HG02763 (cell line): ENCODE results near the gene PSMD1.
"Not testable (repeated sequence)": the region's sequence is repeated elsewhere in the genome, so short reads cannot be mapped to it uniquely, and the experiment has no call there.

ENCODE experiments used
- ATAC-seq: cut with Tn5 transposase; IDR thresholded peaks from one replicate; pipeline ENCODE4 v1.9.1; 2021; ENCODE audit warnings: mild to moderate bottlenecking, moderate library complexity; ENCODE audit not compliant: unreplicated experiment

Gene PSMD1

DNA sequence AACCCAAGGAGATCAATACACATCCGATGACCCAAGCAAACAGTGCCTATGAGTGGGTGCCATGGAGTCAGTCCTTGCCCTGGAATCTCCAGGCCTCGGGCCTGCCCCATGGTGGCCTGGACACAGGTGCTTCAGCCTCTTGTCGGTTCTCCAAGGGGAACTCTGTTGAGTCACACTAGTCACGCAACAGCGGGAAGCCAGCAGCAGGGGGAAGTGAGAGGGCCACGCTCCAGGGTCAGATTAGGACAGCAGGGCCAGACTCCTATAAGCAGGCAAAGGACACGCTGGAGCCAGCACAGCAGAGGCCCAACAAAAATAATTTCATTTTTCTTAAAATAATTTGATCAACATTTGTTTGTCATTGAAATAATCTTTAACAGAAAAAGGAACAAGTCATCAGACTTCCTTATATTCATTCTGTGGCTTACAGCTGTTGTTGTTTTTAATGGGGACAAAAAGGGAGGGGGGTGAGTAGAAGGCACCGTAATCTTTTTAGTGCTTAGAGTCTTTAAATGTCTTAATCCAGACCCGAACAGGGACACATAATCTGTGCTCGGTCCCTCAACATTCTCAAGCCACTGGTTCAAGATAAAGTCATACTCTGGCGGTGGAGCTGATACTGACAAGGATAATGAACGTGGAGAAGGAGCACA, 125.3 kb downstream of the PSMD1 start:
- ATAC-seq: peak; percentile 51

DNA sequence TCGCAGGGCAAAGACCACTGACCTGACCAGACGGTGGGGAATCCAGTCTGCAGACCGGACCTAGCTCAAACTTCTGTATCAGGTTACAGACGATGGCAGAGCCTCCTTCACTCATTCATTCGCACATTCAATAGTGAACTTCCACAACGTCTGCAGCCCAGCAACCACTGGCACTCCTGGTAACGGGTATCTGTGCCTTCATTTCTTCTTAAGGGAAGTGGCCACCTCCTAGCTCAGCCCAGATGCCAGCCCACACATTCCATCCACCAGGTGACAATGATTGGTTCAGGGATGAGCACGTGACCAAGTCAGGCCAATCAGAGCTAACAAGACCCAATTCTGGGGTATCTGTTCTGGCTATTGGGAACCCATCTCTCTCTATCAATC, 125.8 kb downstream of the PSMD1 start:
- ATAC-seq: no peak

DNA sequence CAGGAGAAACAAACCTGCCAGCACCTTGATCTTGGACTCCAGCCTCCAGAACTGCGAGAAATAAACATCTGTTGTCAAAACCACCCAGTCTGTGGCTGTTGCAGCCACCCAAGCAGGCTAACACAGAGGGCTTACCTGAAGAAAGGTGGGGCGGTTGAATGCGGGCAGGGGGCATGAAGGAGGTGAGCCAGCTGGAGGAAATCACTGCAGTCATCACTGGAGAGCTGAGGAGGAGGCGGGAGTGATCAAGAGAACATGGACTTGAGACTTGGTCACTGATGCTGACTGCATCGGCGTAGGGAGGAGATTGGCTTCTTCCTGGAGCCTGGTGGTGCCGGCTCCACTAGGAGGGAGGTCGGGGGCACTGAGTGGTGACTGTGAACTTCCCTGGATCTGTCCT, 127.2 kb downstream of the PSMD1 start:
- ATAC-seq: no peak

DNA sequence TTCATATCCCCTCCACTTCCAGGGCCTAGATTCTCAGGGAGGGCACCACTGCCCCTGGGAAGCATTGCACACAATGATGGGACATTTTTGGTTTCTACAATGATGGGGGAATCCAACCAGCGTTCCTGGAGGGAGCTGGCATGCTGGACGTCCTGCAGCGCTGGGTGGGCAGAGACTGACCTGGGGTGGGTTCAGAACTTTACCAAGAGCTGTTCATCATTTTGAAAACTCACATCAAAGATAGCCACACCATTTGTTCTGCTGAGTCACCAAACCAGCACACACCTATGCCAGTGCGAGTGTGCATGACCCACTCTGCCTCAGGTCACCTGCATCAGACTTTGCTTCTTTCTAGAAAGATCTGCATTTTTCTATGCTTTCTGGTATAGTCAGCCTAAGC, 127.7 kb downstream of the PSMD1 start:
- no peak for ATAC-seq

DNA sequence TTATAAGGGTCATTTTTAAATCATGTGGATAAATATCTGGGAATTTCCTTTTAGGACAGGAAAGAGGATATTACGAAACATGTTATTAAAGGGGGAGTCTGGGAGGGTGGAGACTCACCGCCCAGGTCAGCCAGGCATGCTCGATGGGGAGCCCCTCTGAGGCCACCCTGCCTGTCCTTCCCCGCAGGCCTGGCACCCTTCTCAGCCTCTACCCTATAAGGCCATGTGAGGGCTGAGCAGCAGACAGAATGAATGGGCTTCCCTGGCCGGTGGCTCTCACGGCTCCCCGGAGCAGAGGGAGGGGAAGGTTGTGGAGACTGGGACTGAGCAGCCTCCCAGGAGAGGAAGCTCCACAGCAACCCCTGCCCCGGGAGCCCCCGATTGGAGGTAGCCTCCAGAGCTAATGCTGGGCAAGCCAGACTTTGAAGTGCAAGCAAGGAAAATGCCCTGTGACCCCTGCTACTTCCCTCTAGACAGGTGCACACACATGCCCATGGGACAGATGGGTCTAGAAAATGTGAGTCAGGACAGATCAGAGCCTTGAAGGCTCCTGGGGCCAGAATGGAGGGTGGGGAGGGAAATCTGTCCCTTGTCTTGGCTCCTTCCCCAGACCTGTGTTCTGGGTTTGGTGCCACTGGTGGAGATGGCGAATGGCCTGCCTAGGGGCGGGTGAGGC, 128.5 kb downstream of the PSMD1 start:
- no peak for ATAC-seq

DNA sequence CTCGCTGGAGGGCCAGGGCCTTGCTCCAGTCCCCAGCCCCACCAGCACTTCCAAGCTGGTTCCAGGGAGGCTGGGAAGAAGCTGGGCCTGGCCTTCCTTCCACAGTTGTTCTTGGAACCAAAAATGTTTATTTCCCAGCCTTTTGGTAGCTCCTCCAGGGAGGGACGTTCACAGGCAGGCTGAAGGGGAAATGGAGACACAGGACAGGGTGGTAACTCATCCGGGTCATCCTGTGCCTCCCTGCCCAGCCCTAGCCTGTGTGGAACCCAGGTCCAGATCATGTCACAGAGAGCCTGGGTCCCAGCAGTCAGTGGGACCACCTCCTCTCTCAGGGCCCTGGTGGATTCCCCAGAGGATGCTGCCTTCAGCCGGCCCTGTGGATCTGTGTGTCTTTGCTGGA, 129.2 kb downstream of the PSMD1 start:
- no peak for ATAC-seq

DNA sequence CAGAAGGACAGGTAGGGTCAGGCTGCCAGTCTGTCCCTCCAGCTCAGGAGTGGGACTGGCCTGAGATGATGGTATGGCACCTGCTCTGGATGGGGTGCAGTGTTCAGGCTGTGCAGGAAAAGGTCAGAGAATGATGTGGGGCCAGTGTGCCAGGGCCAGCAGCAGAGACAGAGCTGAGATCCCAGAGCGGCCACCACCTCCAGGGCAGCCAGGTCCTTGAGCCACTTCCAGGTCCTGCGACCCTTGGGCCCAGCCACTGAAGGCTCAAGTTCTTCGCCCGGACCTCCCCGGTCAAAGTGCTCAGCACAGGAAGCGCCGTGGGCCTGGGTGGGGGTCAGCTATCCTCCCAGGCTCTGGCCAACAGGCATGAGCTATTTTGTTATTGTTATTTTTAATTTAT, 129.7 kb downstream of the PSMD1 start:
- ATAC-seq: no peak

DNA sequence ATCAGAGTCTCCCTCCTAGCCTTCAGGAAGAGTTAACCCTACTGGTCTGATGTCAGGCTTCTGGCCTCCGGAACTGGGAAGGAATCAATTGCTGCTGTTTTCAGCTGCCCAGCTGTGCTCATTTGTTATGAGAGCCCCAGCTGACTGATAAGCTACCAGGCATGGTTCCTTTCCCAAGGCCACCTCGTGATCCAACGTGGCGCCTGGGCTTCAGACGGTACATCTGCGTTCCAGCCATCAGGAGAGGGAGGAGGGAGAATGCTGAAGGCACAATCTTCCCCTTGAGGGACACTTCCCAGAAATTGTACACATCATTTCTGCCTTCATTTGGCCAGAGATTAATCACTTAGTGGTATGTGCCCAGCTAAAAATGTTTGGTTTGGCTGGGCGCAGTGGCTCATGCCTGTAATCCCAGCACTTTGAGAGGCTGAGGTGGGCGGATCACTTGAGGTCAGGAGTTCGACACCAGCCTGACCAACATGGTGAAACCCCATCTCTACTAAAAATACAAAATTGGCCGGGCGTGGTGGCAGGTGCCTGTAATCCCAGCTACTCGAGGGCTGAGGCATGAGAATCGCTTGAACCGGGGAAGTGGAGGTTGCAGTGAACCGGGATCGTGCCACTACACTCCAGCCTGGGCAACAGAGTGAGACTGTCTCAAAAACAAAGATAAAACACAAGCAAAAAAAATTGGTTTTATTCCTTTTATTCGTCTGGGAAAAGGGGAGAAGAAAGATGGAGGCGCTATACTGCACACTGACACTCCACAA, 131.3 kb downstream of the PSMD1 start:
- no peak for ATAC-seq

DNA sequence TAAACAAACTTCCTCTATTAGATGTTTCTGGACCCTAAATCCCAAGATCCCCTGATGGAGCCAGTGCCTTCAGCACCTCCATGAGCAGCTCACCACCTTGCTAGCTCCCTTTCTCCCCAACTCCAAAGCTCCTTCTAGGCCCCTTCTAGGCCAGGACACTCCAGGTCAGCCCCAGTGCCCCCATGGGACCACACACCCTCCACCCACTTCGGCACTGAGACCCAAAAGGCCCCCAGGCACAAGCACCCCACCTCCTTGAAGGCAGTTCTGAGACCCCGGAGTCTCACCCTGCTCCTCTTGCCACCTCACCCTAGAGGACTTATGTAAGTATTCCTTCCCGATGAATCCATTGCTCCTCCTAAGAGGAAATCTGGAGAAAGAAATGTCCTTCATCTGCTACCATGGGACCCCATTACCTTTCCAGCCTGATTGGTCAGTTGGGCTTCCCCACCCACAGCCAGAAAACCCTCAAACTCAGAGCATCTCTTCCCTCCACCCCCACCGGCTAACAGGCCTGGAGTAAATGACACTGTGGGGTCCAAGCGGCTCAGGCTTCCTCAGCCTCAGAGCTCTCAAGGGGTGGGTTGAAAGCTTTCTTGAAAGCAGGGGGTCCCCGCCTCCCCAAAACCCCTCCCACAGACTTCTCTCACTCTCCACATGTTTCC, 132.0 kb downstream of the PSMD1 start:
- ATAC-seq: no peak

DNA sequence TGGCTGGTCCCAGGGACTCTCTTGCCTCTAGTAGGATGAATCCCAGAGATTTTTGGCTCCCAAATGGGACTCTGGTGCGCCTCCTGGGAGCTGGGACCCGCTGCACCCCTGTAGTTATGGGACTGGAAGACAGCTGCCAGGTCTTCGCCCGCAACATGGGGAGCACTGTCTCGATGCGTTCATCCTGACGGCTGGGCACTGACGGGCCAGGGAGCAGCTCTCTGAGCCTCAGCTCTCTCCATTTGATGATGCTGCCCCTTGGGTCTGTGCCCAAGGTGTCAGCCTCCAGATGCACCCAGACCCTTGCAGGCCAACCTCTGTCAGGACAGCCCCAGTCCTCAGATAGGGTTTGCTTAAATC, 132.5 kb downstream of the PSMD1 start:
- no peak for ATAC-seq

DNA sequence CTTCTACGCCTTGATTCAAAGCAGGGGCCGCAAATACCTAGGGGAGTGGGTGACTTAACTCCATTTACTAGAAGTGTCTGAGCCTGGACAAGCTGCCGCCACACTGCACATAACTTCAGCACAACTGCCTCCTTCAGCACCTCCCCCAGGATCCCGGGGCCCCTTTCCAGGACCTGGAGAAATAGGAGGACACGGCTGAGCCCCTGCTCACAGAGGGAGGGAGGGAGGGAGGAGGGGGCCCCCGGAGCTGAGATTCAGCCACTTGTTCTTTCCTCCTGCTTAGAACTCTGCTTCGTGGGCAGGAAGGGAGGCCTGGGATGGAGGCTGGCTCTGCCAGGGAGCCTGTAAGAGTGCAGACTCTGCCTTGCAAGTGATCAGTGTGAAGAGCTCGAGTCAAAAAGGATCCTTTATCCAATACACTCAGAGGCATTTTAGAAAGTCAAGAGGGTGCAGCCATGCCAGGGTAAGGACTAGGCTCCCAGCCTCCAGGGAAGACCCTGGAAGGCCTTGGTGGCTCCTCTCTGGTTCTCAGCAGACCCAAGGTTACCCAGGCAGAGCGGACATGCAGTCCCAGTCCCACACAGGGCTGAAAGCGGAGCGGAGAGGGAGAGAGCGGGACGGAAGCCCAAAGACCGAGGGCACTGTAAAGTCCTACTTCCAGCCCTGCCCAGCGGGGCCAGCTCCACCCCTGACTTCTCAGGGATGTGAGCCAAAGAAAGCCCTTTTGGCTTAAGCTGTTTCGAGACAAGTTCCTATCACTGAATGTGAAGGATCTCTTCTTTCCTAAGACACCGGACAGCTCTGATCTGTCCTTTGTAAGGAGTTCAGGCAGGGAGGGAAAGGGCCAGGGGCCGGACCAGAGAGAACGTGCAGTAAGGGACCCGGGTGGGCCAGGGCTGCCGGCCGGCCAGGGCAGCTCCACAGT, 133.2 kb downstream of the PSMD1 start:
- ATAC-seq: no peak

DNA sequence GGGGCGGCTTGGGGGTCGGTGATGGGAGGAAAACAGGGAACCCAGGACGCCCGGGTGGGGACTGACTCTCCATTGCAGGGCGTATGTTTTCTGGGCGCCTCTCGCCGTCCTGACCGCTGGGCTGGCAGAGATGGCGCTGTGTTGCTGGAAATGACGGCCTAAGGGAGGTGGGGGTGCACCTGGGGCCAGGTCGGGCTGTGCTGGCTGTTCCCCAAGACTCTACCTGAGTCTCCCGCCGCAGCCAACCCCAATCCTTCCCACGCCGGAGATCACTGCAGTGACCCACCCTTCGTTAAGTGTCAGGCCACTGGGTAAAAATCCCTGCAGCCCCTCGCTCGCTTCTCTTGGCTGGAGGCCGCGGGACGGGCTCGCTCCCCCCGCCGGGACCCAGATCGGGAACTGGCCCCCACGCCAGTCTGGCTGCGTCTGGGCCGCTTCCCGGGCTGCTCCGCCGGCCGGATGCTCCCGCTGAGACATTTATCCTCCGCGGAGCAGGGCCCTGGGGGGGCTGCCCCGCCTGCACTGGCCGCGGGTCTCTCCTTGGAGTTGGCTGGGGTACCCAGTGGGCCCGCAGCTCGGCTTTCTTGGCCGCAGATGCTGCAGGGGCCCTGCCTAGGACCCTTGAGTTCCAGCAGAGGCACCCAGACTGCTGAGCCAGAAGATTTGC, 134.0 kb downstream of the PSMD1 start:
- no peak for ATAC-seq

DNA sequence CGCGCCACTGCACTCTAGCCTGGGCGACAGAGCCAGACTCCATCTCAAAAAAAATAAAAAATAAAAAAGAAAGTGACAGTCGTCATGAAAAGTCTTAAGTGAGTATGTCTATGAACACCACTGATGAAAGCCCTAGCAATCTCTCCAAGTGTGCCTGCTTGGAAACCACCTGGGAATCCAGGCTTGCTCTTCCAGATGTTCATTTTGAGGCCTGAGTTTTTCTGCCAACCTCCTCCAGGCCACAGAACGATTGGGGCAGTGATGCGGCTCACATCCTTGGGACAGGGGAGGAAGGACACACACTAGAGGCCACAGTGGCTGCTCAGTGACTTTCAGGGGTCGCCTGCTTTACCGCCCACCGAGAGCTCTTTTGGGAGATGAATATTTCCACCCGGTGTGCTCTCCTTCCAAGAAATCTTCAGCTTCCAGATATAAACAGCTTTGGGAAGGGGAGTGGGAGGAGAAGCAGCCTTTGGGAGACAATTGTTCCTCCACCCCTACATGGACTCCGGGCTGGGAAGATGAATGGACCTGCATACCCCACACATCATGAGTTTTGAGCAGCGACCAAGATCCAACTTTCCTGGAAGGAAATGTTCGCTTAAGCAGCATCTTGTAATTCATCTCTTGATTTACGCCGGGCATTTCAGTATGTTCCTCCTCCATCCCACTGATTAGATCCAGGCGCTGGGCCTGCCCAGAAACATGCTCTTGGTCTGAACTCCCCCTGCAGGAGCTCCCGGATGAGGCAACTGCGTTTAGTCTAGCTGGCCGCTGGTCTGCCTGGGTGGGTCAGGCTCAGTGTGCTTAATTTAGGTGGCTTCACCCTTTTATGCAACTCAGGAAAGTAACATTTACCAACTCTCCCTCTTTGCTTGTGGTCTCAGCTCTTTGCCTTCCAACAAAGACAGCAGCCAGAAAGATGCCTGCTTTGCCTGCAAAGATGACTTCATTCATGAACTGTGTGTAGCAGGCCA, 135.5 kb downstream of the PSMD1 start:
- ATAC-seq: no peak

DNA sequence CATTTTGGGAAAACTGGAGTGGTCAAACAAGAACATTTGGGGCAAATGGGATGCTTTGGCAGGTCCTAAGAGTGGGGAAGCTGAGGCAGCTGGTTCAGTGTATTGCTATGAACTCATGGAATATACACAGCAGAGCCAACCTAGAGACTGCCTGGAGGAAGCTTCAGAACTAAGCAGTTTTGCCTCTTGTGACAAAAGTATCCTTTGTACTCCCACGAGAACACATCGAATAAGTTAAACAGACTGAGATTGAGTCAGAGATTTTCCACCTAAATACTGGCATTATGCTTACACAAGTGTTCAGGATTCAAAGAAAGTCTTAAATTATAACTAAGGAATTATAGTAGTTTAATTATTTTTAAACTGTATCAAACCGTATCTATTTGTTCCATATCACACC, 136.5 kb downstream of the PSMD1 start:
- no peak for ATAC-seq

DNA sequence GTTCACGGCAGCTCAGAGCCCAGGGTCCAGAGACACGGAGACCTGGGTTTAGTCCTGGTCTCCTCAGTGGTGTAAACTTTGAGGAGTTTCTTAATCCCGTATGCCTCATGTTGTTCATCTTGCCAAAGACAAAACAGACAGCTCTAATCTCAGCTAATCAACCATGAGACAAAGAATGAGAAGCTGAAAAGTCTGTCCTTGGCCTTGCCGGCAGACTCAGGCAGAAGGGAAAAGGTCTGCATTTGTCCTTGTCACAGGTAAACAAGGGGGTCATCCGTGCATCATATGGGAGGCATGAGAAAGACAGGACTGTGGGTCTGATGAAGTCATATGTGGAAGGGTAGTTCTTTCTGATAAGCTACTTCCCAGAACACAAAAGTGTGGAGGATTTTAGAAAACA, 139.9 kb downstream of the PSMD1 start:
- ATAC-seq: no peak

DNA sequence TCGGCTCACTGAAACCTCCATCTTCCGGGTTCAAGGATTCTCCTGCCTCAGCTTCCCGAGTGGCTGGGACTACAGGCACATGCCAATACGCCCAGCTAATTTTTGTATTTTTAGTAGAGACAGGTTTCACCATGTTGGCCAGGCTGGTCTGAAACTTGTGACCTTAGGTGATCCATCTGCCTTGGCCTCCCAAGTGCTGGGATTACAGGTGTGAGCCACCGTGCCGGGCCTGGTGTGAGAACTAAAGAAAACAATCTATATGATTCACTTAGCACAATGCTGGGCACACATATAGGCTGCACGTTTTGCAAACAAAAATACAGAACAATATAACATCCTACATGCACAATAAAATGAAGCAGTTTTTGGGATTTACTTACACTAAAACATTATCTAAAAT, 140.5 kb downstream of the PSMD1 start:
- ATAC-seq: not testable (repeated sequence)

DNA sequence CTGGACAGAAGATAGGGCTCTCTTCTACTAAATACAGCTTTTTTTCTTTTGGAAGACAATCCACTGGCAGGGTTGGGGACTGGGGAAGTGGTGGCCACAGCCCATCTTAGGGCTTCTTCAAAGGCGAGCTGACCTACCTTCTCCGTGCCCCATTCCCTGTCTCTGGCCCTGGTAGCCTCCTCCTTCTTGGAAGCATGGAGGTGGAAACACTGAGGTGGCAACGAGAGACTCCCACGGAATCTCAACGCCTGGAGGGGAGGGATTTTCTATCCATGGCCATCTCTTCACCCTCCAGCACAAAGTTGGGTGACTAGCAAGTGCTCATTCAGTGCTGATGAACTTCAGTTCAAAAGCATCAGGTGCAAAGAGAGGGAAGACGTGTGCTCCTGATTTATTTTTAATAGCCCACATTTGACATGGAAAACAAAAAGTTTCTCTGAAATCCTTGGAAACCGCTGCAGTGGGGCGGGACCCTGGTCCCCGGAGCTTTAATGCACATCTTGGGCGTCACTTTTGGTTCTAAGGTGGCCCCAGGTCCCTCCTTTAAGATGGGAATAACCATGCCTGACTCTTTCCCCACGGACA, 141.1 kb downstream of the PSMD1 start:
- no peak for ATAC-seq

DNA sequence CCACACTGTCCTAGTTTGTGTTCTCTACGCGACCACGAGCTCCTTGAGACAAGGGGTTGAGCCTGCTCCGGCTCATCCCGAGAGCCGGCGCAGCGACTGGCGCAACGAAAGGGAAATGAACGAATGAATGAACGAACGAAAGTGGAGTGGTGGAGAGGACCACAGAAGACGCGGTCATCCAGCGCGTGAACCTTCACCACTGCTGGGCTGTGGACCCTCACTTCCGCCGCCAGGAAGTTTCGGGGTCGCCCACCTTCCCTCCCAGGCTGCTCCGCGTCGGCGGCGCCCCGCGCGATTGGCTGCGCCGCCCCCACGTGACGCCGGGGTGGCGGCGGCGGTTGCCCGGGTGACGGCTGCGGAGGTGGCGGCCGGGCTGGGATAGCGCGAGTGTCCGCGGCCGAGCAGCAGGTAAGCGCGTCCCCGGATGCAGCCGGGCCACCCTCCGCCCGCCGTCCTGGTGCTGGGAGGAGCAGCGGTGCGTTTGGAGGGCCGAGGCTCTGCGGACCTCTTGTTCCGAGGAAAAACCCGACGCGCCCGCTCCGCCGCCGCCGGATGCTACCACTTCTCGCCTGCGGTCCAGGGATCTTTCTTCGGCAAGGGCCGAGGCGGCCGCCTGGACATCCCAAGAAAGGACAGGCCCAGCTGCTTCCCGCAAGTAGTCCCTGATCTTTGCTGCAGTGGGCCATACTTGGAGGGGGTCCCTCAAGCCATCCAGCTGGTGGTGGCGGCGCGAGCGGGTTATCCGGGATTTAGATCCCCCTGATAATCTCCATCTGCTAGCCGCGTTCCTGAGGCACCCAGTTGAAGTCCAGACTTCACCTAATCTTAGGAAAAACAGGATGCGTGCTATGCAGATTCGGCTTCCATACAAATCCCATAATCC, 141.9 kb downstream of the PSMD1 start, which contains the start of gene ARMC9:
Gene ARMC9 (plus strand): TSS at position 341 of the 883 bp plus-strand sequence. CDS start 7,608 bp downstream, outside the sequence.
- peak; percentile 94 for ATAC-seq
